Mesendoderm (in vitro differentiated cells): Measurements from ENCODE around the gene RAB11A.

Experiments
- DNase-seq: peaks from one replicate; pipeline ENCODE4 v3.0.0; 2013
- H2AK5ac ChIP-seq: 2 replicates; pipeline ENCODE4 v1.6.1; 2013; ENCODE audit warnings: low read length, inconsistent platforms
- H2BK120ac ChIP-seq: 2 replicates; pipeline ENCODE4 v1.6.1; 2013; ENCODE audit warnings: low read depth, mild to moderate bottlenecking, low read length, moderate library complexity, mixed read lengths
- H2BK15ac ChIP-seq: replicated peaks from 2 replicates; pipeline ENCODE4 v1.6.1; 2013; ENCODE audit warnings: low read depth, mild to moderate bottlenecking, moderate library complexity
- H2BK5ac ChIP-seq: 2 replicates; pipeline ENCODE4 v1.6.1; 2013; ENCODE audit warnings: low read length, inconsistent platforms
- H3K18ac ChIP-seq: 2 replicates; pipeline ENCODE4 v1.6.1; 2013; ENCODE audit warnings: mild to moderate bottlenecking, low read length, mixed read lengths
- H3K23ac ChIP-seq: one replicate; pipeline ENCODE4 v1.6.1; 2013; ENCODE audit warnings: low read length
- H3K27ac ChIP-seq: 2 replicates; pipeline ENCODE4 v1.5.1; 2013; ENCODE audit warnings: low read depth, mild to moderate bottlenecking, inconsistent platforms, low read length, moderate library complexity
- H3K27me3 ChIP-seq: 2 replicates; pipeline ENCODE4 v1.6.1; 2013; ENCODE audit warnings: low read length, control low read depth, mild to moderate bottlenecking, inconsistent platforms; ENCODE audit not compliant: insufficient read depth, poor library complexity
- H3K36me3 ChIP-seq: 2 replicates; pipeline ENCODE4 v1.6.1; 2013; ENCODE audit warnings: low read length, inconsistent platforms; ENCODE audit not compliant: control insufficient read depth, insufficient read depth
- H3K4ac ChIP-seq: one replicate; pipeline ENCODE4 v1.6.1; 2013; ENCODE audit warnings: low read depth, mild to moderate bottlenecking, low read length, moderate library complexity
- H3K4me1 ChIP-seq: 2 replicates; pipeline ENCODE4 v1.6.1; 2013; ENCODE audit warnings: low read depth, low read length, inconsistent platforms; ENCODE audit not compliant: control insufficient read depth
- H3K4me2 ChIP-seq: 2 replicates; pipeline ENCODE4 v1.6.1; 2013; ENCODE audit warnings: low read length
- H3K4me3 ChIP-seq: 2 replicates; pipeline ENCODE4 v1.5.1; 2013; ENCODE audit warnings: mild to moderate bottlenecking, low read length
- H3K56ac ChIP-seq: one replicate; pipeline ENCODE4 v1.6.1; 2013; ENCODE audit warnings: low read length
- H3K79me1 ChIP-seq: 2 replicates; pipeline ENCODE4 v1.6.1; 2013; ENCODE audit warnings: low read length, inconsistent platforms
- H3K79me2 ChIP-seq: 2 replicates; pipeline ENCODE4 v1.6.1; 2013; ENCODE audit warnings: mild to moderate bottlenecking, low read length; ENCODE audit not compliant: control insufficient read depth, insufficient read depth
- H3K9ac ChIP-seq: 2 replicates; pipeline ENCODE4 v1.6.1; 2013; ENCODE audit warnings: low read length, inconsistent platforms
- H4K5ac ChIP-seq: one replicate; pipeline ENCODE4 v1.6.1; 2013; ENCODE audit warnings: low read length
- H4K8ac ChIP-seq: one replicate; pipeline ENCODE4 v1.6.1; 2013; ENCODE audit warnings: low read depth, mild to moderate bottlenecking, control low read depth, low read length, moderate library complexity
- WGBS: extraction: QIAGEN DNeasy Blood & Tissue Kit; methylation state at CpG from one replicate; pipeline ENCODE4 v1.1.7; 2013; ENCODE audit warnings: low lambda C conversion rate, missing lambda C conversion rate; ENCODE audit not compliant: insufficient coverage; ENCODE audit errors: extremely low coverage; 5-methylcytosine and 5-hydroxymethylcytosine counted together

RAB11A gene

GRCh38 chr15:65900488-65900887, 31.2 kb downstream of the RAB11A start:
- no peak overlapping the region for H4K8ac ChIP-seq
- H3K79me2 ChIP-seq, result no peaks in the 10 kb centered on the region
- H3K4me1 ChIP-seq, result no peaks in the 10 kb centered on the region
- no peak overlapping the region for H2BK5ac ChIP-seq
- H2BK15ac ChIP-seq, result no peak overlapping the region
- no peak overlapping the region for H3K4ac ChIP-seq
- H3K79me1 ChIP-seq, result peaks cover 2% of the 10 kb centered on the region
- no peak overlapping the region for H2AK5ac ChIP-seq
- no peak overlapping the region for H3K23ac ChIP-seq
- H3K9ac ChIP-seq, result no peak overlapping the region
- no peak overlapping the region for H3K27ac ChIP-seq
- WGBS, result no CpG with 5 or more reads among the region's 3 CpGs
- no peak overlapping the region for H3K4me2 ChIP-seq
- no peak overlapping the region for H3K4me3 ChIP-seq
- no peak overlapping the region for H4K5ac ChIP-seq
- H3K56ac ChIP-seq, result no peak overlapping the region
- no peak overlapping the region for H2BK120ac ChIP-seq
- no peaks in the 10 kb centered on the region for H3K27me3 ChIP-seq
- DNase-seq, result no peak
- H3K18ac ChIP-seq, result no peak overlapping the region
- peaks cover 2% of the 10 kb centered on the region for H3K36me3 ChIP-seq

GRCh38 chr15:65901336-65901735, 32.0 kb downstream of the RAB11A start:
- H2BK15ac ChIP-seq, result no peak overlapping the region
- WGBS, result no CpG with 5 or more reads among the region's 2 CpGs
- no peak overlapping the region for H2BK5ac ChIP-seq
- no peaks in the 10 kb centered on the region for H3K36me3 ChIP-seq
- no peaks in the 10 kb centered on the region for H3K79me2 ChIP-seq
- H2AK5ac ChIP-seq, result no peak overlapping the region
- H2BK120ac ChIP-seq, result no peak overlapping the region
- H3K23ac ChIP-seq, result no peak overlapping the region
- H3K79me1 ChIP-seq, result no peaks in the 10 kb centered on the region
- no peak overlapping the region for H3K4me3 ChIP-seq
- H4K8ac ChIP-seq, result no peak overlapping the region
- H3K4me2 ChIP-seq, result no peak overlapping the region
- H3K9ac ChIP-seq, result no peak overlapping the region
- H3K27ac ChIP-seq, result no peak overlapping the region
- no peak overlapping the region for H3K4ac ChIP-seq
- no peak overlapping the region for H4K5ac ChIP-seq
- H3K27me3 ChIP-seq, result no peaks in the 10 kb centered on the region
- H3K4me1 ChIP-seq, result no peaks in the 10 kb centered on the region
- no peak overlapping the region for H3K18ac ChIP-seq
- DNase-seq, result no peak
- H3K56ac ChIP-seq, result no peak overlapping the region

GRCh38 chr15:65901836-65902235, 32.5 kb downstream of the RAB11A start:
- H3K27ac ChIP-seq, result no peak overlapping the region
- H3K9ac ChIP-seq, result no peak overlapping the region
- H3K23ac ChIP-seq, result no peak overlapping the region
- H2BK15ac ChIP-seq, result no peak overlapping the region
- H3K79me1 ChIP-seq, result no peaks in the 10 kb centered on the region
- no peak overlapping the region for H4K8ac ChIP-seq
- H2BK5ac ChIP-seq, result no peak overlapping the region
- H2AK5ac ChIP-seq, result no peak overlapping the region
- no peak overlapping the region for H3K56ac ChIP-seq
- H3K4me2 ChIP-seq, result no peak overlapping the region
- H3K4me1 ChIP-seq, result no peaks in the 10 kb centered on the region
- H3K36me3 ChIP-seq, result no peaks in the 10 kb centered on the region
- H3K18ac ChIP-seq, result no peak overlapping the region
- H4K5ac ChIP-seq, result no peak overlapping the region
- H3K27me3 ChIP-seq, result no peaks in the 10 kb centered on the region
- WGBS, result no CpG with 5 or more reads among the region's 3 CpGs
- H3K4me3 ChIP-seq, result no peak overlapping the region
- H3K4ac ChIP-seq, result no peak overlapping the region
- DNase-seq, result no peak
- H3K79me2 ChIP-seq, result no peaks in the 10 kb centered on the region
- H2BK120ac ChIP-seq, result no peak overlapping the region

- Histone ChIP-seq H2BK120ac (no peak overlapping the region), H3K4me2 (no peak overlapping the region), H3K4me1 (no peaks in the 10 kb centered on the region), H4K5ac (no peak overlapping the region), H3K79me2 (no peaks in the 10 kb centered on the region), H3K4ac (no peak overlapping the region), H2AK5ac (no peak overlapping the region), H3K27me3 (no peaks in the 10 kb centered on the region), H3K27ac (no peak overlapping the region), H3K18ac (no peak overlapping the region), H3K4me3 (no peak overlapping the region), H2BK5ac (no peak overlapping the region), H4K8ac (no peak overlapping the region), H3K56ac (no peak overlapping the region), H3K36me3 (no peaks in the 10 kb centered on the region), H2BK15ac (no peak overlapping the region), H3K9ac (no peak overlapping the region), H3K79me1 (no peaks in the 10 kb centered on the region), H3K23ac (no peak overlapping the region)
- WGBS, result no CpG with 5 or more reads among the region's 1 CpG
- peak; percentile 86 for DNase-seq
Observed at GRCh38 chr15:65902373-65902772, 33.1 kb downstream of the RAB11A start.

- no peak overlapping the region for H3K4me3 ChIP-seq
- no peak overlapping the region for H2BK15ac ChIP-seq
- H4K8ac ChIP-seq, result no peak overlapping the region
- DNase-seq, result peak; percentile 73
- H2BK120ac ChIP-seq, result no peak overlapping the region
- H2BK5ac ChIP-seq, result no peak overlapping the region
- no peaks in the 10 kb centered on the region for H3K4me1 ChIP-seq
- no peaks in the 10 kb centered on the region for H3K27me3 ChIP-seq
- WGBS, result no CpG with 5 or more reads among the region's 6 CpGs
- H2AK5ac ChIP-seq, result no peak overlapping the region
- H3K23ac ChIP-seq, result no peak overlapping the region
- H3K4ac ChIP-seq, result no peak overlapping the region
- H3K36me3 ChIP-seq, result peaks cover 2% of the 10 kb centered on the region
- H3K79me1 ChIP-seq, result no peaks in the 10 kb centered on the region
- no peak overlapping the region for H3K4me2 ChIP-seq
- no peak overlapping the region for H3K56ac ChIP-seq
- no peak overlapping the region for H4K5ac ChIP-seq
- no peak overlapping the region for H3K9ac ChIP-seq
- no peak overlapping the region for H3K27ac ChIP-seq
- H3K79me2 ChIP-seq, result no peaks in the 10 kb centered on the region
- H3K18ac ChIP-seq, result no peak overlapping the region
Observed at GRCh38 chr15:65903296-65904073, 34.2 kb downstream of the RAB11A start.

- H3K79me1 ChIP-seq, result no peaks in the 10 kb centered on the region
- no peak overlapping the region for H2AK5ac ChIP-seq
- no peak overlapping the region for H3K18ac ChIP-seq
- no peak overlapping the region for H3K27ac ChIP-seq
- no peak overlapping the region for H2BK15ac ChIP-seq
- WGBS, result no CpG with 5 or more reads among the region's 4 CpGs
- no peaks in the 10 kb centered on the region for H3K4me1 ChIP-seq
- no peak overlapping the region for H2BK5ac ChIP-seq
- H3K36me3 ChIP-seq, result peaks cover 2% of the 10 kb centered on the region
- H4K5ac ChIP-seq, result no peak overlapping the region
- no peak overlapping the region for H3K4ac ChIP-seq
- no peak overlapping the region for H3K23ac ChIP-seq
- no peak overlapping the region for H2BK120ac ChIP-seq
- H3K27me3 ChIP-seq, result no peaks in the 10 kb centered on the region
- no peak overlapping the region for H4K8ac ChIP-seq
- no peak overlapping the region for H3K4me3 ChIP-seq
- H3K9ac ChIP-seq, result no peak overlapping the region
- H3K79me2 ChIP-seq, result no peaks in the 10 kb centered on the region
- no peak overlapping the region for H3K4me2 ChIP-seq
- no peak for DNase-seq
- H3K56ac ChIP-seq, result no peak overlapping the region
Observed at GRCh38 chr15:65904301-65904700, 35.0 kb downstream of the RAB11A start.
